Islet of Langerhans (tissue), 1 donor: ENCODE data around the gene PCDHGB1.
"Not testable (repeated sequence)": the region's sequence is repeated elsewhere in the genome, so short reads cannot be mapped to it uniquely, and the experiment has no call there.

Experiments used
- FAIRE-seq: peaks from one replicate; lab custom pipeline; 2011; peaks lifted over from hg19 to GRCh38; lab: Jason Lieb, UNC

The PCDHGB1 gene

GRCh38 chr5:141349917-141350619, at the start of gene PCDHGB1:
Gene PCDHGB1 (plus strand): TSS chr5:141350099. CDS start chr5:141350261, 162 bp downstream.
- no peak for FAIRE-seq

- FAIRE-seq: no peak
Observed at GRCh38 chr5:141303756-141304155, 46.1 kb upstream of the PCDHGB1 start, which contains the start of gene SLC25A2. Gene SLC25A2 (minus strand): TSS chr5:141304049. CDS start chr5:141303865, 184 bp downstream.

GRCh38 chr5:141306630-141307029, 43.3 kb upstream of the PCDHGB1 start:
- no peak for FAIRE-seq

GRCh38 chr5:141313711-141314110, 36.2 kb upstream of the PCDHGB1 start:
- no peak for FAIRE-seq

- not testable (repeated sequence) for FAIRE-seq
Observed at GRCh38 chr5:141316963-141317362, 32.9 kb upstream of the PCDHGB1 start.

- FAIRE-seq: no peak
Observed at GRCh38 chr5:141319202-141319601, 30.7 kb upstream of the PCDHGB1 start.

GRCh38 chr5:141319699-141320098, 30.2 kb upstream of the PCDHGB1 start:
- FAIRE-seq: no peak

- FAIRE-seq: peak; percentile 79
Observed at GRCh38 chr5:141320225-141321169, 29.4 kb upstream of the PCDHGB1 start, which contains the start of gene TAF7. Gene TAF7 (minus strand): TSS chr5:141320784. CDS start chr5:141320044, 740 bp downstream.

- FAIRE-seq: no peak
Observed at GRCh38 chr5:141322261-141322660, 27.6 kb upstream of the PCDHGB1 start.

GRCh38 chr5:141326088-141326854, 23.6 kb upstream of the PCDHGB1 start:
- no peak for FAIRE-seq

- no peak for FAIRE-seq
Observed at GRCh38 chr5:141328231-141328630, 21.7 kb upstream of the PCDHGB1 start.

GRCh38 chr5:141330299-141331080, 19.4 kb upstream of the PCDHGB1 start, which contains the start of gene PCDHGA1:
Gene PCDHGA1 (plus strand): TSS chr5:141330514.
- FAIRE-seq: no peak

GRCh38 chr5:141332571-141332970, 17.3 kb upstream of the PCDHGB1 start:
- not testable (repeated sequence) for FAIRE-seq

GRCh38 chr5:141338538-141339306, 11.2 kb upstream of the PCDHGB1 start, which contains the start of gene PCDHGA2:
Gene PCDHGA2 (plus strand): TSS chr5:141338760.
- no peak for FAIRE-seq

- not testable (repeated sequence) for FAIRE-seq
Observed at GRCh38 chr5:141340781-141341354, 9.0 kb upstream of the PCDHGB1 start.

- FAIRE-seq: no peak
Observed at GRCh38 chr5:141342773-141343172, 7.1 kb upstream of the PCDHGB1 start.

- FAIRE-seq: no peak
Observed at GRCh38 chr5:141343242-141343952, 6.5 kb upstream of the PCDHGB1 start, which contains the start of gene PCDHGA3. Gene PCDHGA3 (plus strand): TSS chr5:141343829. CDS start chr5:141344034, 205 bp downstream.

GRCh38 chr5:141343953-141344463, 5.9 kb upstream of the PCDHGB1 start:
- no peak for FAIRE-seq

GRCh38 chr5:141345327-141345726, 4.6 kb upstream of the PCDHGB1 start:
- no peak for FAIRE-seq
